Stimulated activated naive CD4-positive, alpha-beta T cell (primary cell): Measurements from ENCODE around the gene NFU1.
"Not testable (repeated sequence)": the region's sequence is repeated elsewhere in the genome, so short reads cannot be mapped to it uniquely, and the experiment has no call there.

Source experiments
- DNase-seq, 6 experiments: peaks; one replicate each; lab custom pipeline; 2025; lab: John Stamatoyannopoulos, UW

The NFU1 gene

GRCh38 chr2:69450735-69451416 is 13.6 kb upstream of the NFU1 start:
- no peak for DNase-seq

GRCh38 chr2:69449906-69450305 is 12.7 kb upstream of the NFU1 start:
- DNase-seq = no peak

GRCh38 chr2:69443673-69444072 is 6.4 kb upstream of the NFU1 start:
- DNase-seq = not testable (repeated sequence)

DNA sequence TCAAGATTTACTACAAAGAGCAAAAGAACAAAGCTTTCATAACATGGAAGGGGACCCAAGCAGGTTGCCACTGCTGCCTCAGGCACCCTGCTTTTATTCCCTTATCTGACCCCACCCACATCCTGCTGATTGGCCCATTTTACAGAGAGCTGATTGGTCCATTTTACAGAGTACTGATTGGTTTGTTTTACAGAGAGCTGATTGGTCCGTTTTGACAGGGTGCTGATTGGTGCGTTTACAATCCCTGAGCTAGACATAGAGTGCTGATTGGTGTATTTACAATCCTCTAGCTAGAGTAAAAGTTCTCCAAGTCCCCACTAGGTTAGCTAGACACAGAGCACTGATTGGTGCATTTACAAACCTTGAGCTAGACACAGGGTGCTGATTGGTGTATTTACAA is 2.3 kb upstream of the NFU1 start:
- peak in 2 of 6 experiments; percentile 8 to 19 for DNase-seq

DNA sequence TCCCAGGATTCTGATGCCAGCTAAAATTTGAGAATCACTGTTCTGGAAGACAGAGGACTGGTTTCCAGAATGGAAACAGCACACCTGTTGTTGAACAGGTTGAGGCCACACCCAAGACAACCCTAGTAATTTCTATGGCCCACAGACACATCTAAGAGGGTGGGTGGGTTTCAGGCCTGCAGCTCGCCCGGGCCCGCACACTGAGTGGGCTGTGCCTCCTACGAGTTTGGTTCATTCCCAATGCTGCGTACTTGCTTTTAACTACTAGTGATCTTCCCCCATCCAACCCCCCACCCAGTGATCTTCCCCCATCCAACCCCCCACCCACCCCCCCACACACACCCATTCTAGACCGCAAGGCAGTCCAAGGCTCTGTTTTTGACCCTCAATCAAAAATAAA is 1.3 kb upstream of the NFU1 start:
- DNase-seq = no peak

GRCh38 chr2:69437751-69438154 is 518 bp upstream of the NFU1 start:
- no peak for DNase-seq

GRCh38 chr2:69436596-69436937 is 668 bp downstream of the NFU1 start:
- DNase-seq = peak in 1 of 6 experiments; percentile 54

GRCh38 chr2:69434753-69435152 is 2.5 kb downstream of the NFU1 start:
- DNase-seq = no peak

GRCh38 chr2:69429491-69430183 is 7.6 kb downstream of the NFU1 start:
- DNase-seq = no peak

GRCh38 chr2:69428981-69429380 is 8.3 kb downstream of the NFU1 start:
- DNase-seq = no peak

GRCh38 chr2:69424419-69424818 is 12.8 kb downstream of the NFU1 start:
- DNase-seq = no peak

DNA sequence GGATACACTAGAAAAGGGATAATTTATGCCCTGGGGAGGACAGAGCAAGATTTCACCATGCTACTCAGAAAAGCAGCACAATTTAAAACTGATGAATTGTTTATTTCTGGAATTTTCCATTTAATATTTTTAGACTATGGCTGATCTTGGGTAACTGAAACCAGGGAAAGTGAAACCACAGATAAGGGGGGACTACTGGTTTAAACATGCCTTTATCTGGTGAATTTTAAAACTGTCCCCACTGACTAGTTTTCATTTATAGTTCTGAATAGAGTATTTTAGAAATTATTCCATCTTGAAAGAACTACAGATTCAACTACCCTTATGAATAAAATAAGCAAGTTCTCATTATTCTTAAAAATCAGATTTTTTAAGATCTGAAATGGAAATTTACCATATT is 15.0 kb downstream of the NFU1 start:
- DNase-seq = no peak

DNA sequence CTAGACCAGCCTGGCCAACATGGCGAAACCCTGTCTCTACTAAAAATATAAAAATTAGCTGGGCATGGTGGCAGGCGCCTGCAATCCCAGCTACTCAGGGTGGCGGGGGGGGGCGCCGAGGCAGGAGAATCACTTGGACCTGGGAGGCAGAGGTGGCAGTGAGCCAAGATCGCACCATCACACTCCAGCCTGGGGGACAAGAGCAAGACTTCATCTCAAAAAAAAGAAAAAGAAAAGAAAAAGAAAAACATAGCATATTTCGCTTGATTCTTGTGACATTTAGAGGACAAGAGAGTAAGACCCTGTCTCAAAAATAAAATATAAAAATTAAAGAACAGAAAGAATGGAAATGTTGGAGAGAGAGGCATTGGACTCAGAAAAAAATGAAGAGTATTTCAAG is 18.1 kb downstream of the NFU1 start:
- DNase-seq = not testable (repeated sequence)

- DNase-seq = no peak
Observed at GRCh38 chr2:69416147-69416546, 21.1 kb downstream of the NFU1 start.

DNA sequence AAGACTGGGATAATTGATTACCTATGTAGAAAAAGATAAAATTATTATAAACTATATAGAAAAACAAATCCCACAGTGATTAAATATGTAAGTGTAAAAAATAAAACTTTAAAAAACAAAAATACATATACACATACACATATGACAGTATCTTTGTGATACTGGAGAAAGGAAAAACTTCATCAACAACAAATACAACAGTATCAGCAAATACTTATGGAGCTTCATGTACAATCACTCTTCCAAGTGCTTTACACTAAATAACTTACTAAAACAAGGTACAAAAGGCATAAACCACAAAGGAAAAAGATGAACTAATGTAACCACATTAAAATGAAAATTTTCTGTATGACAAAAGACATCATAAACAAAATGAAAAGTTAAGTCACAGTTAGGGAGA is 26.1 kb downstream of the NFU1 start:
- no peak for DNase-seq

DNA sequence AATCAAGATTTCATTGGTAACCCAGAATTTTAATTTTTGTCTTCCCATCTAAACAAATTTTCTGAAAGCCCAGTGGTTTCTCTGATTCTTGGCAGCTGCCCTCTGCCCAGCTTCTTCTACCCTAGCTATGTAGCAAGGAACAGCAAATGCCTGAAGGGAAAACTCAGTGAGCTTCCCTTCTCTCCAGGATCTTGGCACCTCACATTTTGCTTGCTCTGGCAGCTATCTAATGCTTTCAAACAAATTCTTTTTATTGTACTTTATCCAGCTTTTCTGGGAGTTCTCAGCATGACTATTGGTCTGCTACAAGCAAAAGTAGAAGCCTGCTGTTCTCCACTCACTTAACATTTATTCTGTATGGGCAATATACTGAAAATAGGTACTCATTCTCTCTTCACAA is 31.9 kb downstream of the NFU1 start:
- no peak for DNase-seq

DNA sequence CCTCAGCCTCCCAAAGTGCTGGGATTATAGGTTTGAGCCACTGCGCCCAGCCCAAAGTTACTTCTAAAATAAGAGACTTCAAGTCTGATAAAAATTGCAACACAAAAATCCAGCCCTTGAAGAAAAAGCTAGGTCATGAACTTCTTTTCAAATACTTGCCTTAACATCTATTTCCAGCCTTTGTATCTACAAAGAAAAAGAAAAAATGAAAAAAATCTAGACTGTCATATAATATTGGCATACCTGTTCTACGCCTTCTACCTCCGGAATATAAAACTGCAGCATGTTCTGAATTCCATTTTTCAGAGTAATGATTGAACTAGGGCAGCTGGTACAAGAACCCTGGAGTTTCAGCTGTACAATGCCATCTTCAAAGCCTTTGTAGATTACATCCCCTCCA is 37.1 kb downstream of the NFU1 start:
- DNase-seq = no peak

GRCh38 chr2:69397234-69397633 is 40.0 kb downstream of the NFU1 start:
- DNase-seq = no peak

DNA sequence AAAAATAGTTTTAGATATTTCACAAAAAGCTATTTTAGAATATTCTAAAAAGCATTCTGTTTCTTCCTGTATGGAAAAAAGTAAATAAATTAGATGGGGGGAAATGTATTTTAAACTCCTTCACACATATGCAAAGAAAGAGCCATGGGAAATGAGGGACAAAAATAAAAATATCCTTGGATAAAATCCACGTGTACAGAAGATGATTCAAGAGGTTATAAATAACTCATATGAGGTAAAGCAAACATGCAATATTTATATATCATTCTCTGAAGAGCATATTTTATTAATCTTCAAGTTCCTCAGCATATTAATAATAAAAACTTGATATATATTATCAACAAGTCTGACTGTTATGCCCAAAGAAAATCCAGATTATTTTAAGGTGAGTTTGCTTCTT is 41.4 kb downstream of the NFU1 start:
- no peak for DNase-seq

DNA sequence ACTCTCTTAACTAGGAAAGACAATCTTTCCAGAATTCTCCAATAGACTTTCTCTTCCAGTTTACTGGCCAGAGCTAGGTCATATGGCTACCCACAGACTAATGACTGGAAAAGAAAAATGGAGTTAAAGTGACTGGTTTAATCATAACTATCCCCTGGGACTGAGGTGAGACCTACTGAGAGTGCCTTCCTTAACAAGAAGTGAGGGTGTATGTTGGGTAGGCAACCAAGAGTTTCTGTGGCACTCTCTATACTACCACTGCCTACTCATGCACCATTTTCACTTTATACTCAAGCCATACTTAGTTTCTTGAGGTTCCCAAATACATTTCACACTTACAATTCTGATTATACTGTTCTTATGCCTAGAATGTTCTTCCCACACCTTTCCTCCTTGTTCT is 43.3 kb downstream of the NFU1 start:
- no peak for DNase-seq

DNA sequence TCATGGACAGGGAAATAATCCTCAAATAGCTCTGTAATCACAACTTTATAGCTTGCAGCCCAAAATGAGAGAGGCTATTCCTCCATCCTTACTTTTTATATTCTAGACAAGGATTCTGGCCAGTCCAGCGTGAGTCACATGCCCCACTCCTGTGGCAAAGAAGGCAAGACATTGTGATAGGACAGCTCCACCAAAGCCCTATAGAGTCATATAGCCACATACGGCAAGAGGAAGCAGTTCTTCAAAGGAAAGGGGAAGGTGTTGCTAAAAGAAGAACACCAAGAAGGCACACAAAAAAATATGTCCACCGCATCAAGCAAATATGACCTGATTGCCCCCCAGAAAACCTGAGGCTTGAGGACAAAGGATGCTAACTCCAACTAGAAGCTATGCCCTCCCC is 46.8 kb downstream of the NFU1 start:
- DNase-seq = no peak

DNA sequence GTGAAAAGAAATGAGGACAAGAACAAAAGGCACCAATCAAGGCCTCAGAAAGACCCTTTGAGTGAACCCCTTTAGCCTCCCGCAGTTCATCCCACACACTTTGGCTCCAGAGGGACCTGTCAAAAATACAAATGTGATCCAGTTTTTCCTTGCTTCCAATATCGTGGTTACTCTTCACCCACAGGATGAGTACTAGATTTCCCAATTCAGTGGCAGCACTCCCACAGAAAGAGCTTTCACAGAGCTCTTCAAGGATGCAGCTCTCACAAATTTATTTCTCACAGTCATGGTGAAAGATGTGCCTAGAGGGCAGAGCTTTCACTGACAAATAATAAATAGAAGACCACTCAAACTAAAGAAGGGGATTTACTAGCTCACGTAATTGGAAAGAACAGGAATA is 47.2 kb downstream of the NFU1 start:
- DNase-seq = no peak

DNA sequence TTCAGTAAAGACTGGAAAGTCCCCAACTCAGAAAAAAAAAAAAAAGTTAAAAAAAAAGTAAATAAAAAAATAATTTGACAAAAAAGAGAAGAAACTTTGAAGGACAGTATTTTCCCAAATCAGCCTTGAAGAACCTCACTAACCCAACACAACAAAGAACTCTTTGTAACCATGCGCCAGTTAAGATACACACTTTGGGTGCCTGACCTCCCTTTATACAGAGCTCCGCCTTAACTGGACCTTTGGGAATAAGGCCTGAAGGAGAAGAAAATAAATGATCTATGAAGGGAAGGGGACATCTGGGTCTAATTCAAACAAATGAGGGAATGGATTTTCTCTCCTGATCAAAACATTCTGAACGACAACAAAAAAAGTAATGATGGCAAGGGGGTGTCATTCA is 48.0 kb downstream of the NFU1 start:
- no peak for DNase-seq
